LNCAP (cell line): ENCODE measurements around the gene PRICKLE4.

Source experiments
- TF ChIP-seq, protein P1 (sequence below): fragments of 450-650 bp; IDR thresholded peaks from 2 replicates; pipeline ENCODE4 v1.5.1; 2017; ENCODE audit warnings: mild to moderate bottlenecking

The PRICKLE4 gene

DNA sequence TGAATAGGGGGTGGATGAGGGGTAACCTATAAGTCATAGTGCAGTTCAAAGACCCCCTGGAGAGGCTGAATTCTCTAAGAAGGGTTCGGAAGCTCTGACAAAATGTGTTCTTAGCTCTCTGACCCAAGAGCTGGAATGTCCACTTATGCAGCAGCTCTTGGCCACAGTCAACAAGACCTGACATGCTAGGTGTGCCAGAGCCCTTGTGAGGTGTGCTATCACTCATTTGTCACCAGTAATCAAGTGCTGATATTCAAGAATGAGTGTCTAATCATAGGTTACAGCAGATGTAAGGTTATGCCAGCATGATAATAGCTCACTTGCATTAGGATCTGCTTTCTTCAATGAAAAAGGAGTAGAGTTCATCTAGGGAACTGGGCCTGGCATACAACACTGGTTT lies 35.0 kb downstream of the PRICKLE4 start:
- TF ChIP-seq, protein P1, sequence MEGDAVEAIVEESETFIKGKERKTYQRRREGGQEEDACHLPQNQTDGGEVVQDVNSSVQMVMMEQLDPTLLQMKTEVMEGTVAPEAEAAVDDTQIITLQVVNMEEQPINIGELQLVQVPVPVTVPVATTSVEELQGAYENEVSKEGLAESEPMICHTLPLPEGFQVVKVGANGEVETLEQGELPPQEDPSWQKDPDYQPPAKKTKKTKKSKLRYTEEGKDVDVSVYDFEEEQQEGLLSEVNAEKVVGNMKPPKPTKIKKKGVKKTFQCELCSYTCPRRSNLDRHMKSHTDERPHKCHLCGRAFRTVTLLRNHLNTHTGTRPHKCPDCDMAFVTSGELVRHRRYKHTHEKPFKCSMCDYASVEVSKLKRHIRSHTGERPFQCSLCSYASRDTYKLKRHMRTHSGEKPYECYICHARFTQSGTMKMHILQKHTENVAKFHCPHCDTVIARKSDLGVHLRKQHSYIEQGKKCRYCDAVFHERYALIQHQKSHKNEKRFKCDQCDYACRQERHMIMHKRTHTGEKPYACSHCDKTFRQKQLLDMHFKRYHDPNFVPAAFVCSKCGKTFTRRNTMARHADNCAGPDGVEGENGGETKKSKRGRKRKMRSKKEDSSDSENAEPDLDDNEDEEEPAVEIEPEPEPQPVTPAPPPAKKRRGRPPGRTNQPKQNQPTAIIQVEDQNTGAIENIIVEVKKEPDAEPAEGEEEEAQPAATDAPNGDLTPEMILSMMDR = no peak

DNA sequence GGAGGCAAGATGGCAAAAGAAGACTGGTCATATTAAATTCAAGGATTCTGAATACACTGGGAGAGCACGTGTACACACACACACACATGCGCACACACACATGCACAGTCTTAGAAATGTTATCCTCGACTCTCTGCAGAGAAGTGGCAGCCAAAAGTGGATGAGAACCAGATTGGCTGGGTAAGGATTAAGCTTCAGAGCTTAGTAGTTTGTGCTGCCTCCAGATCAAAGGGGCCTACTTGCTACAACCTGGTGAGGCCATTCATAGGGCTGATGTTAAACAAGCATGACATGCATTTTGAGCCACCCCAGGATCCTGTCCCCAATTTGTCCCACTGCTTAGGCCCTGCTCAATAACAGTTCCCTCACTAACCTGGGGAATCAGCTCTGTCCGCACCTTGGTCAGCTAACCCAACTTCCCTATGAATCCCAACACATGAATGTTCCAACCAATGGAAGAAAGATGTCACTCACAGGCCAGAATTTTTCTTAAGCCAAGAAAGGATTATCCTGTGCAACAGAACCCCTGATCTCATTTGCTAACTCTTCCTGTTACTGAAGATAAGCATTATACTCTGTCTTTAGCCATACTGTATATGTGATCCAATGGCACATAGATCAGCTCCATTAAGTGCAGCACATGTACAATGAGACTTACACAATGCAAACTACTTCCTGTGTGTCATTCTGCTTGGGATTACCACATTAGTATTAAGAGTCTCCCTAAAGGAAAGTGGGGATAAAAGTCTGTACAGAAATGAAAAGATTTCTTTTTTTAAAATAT lies 37.9 kb downstream of the PRICKLE4 start:
- TF ChIP-seq, protein P1 = no peak

DNA sequence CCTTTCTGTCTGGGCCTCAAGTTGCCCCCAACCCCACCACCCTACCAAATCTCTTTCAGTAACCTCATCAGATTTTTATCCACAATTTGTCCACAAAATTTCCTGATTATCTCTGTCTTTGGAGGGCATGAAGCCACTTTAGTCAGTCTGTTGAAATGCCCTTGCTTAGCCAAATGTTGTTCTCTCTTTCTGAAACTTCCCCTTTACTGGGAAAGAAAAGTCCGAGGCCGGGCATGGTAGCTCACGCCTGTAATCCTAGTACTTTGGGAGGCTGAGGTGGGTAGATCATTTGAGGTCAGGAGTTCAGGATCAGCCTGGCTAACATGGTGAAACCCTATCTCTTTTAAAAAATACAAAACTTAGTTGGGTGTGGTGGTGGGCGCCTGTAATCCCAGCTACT lies 40.7 kb downstream of the PRICKLE4 start:
- TF ChIP-seq, protein P1 = no peak

DNA sequence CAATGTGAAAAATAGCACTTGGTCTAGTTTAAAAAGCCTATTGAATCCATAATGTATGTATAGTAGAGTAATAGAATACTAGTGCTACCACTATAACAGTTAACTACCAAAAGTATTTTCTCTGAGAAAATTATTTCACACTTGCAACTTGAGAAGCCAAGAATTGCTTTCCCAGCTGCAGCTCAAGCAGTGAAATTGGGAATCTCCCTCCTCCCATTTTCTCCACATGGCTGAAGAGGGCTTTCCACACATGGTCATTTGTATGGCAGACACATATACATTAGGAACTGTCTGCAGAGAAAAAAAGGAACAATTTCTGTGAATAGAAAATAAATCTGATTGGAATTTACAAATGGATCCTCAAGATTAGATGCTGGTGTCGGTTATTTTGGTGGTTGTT lies 41.4 kb downstream of the PRICKLE4 start:
- TF ChIP-seq, protein P1 = no peak

DNA sequence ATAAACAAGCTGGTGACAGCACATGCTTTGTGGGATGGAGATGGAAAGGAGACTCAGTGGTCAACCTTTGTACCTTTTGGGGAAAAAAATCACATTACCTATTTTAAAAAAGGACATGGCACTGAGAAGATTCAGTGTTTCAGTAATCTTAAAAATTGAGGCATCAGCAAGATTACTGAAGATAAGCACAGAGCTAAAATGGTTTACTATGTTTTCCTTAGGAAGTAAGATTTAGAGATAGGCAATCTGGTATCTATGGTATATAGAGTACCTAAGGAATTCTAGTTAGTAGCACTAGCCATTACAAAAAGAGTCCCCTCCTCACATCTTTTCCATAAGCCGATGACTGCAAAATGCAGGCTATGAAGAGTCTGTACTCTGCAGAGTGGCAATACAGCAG lies 42.6 kb downstream of the PRICKLE4 start:
- TF ChIP-seq, protein P1 = no peak

DNA sequence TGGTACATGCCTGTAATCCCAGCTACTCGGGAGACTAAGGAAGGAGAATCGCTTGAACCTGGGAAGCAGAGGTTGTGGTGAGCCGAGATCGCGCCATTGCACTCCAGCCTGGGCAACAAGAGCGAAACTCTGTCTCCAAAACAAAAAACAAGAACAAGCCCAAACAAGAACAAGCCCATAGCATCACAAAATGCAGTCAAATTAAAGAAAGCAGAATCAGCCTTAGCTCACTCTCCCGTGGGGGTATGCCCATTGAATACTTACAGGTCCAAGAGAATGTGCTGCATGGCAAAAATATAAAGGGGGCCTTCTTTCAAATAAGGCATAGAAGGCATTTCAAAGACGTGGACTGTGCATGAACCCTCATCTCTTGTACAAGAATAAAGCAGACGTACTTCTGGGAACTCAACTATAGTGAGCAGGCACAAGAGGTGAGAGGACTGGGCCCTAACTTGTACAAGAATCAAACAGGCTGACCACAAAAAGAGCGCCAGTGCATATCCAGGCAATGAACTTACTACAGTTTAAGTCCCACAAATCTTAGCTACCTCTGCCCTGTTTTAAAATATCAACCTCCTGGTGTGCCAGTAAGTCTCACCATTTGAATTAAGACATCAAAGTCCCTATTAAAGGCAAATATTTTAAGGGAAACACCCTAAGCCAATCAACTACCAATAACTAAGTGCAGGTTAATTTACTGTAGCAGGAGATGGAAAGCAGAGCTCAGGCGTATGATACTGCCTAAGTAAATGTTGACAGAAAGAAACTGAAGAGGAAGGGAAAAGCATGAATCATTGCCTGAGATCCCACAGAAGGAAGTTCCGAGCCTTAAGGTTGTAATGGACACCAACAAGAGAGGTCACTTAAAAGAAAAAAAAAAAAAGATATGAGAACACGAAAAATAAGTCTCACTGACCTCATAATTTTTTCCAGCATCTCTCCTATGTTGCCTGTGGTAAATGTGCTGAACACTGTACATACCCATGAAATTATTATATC lies 44.3 kb downstream of the PRICKLE4 start:
- TF ChIP-seq, protein P1 = no peak

DNA sequence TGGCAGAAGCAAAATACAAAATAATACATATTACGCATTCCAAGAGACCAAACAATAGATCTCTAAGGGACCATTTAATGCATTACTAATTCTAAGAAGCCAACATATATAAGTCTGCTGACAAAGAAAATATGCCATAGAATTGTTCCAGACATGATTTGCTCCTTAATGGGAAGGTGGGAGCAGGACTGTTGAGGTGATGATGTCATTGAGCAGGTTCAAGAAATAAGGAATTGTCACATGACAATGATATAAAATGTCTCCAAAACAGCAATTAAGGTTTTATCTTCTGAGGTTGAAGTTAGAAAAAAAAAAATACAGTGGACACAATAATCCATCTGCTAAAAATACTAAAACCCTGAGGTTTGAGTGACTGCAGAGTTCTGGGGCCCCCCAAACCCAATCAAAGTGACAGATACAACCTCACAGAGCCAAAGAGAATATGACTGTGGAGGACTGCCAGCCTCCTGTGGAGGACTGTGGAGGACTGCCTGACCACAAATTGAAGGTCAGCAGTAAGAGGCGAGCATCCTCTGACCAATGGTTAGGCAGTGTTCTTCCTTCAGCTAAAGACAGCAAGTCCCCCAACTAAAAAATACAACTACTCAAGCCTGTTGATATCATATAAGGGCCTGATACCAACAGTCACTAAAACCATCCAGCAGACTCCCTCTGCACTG lies 45.9 kb downstream of the PRICKLE4 start:
- TF ChIP-seq, protein P1 = no peak
